Measurements from ENCODE around the gene RAE1. TPM values are rescaled to one million over a fixed set of nuclear protein-coding genes. Genes with fewer than 3 reads are reported as not detected.

RAE1 gene
- total and polyA plus RNA-seq, 2 experiments from 2014 or later, result 35.8 to 43.3 TPM

DNA sequence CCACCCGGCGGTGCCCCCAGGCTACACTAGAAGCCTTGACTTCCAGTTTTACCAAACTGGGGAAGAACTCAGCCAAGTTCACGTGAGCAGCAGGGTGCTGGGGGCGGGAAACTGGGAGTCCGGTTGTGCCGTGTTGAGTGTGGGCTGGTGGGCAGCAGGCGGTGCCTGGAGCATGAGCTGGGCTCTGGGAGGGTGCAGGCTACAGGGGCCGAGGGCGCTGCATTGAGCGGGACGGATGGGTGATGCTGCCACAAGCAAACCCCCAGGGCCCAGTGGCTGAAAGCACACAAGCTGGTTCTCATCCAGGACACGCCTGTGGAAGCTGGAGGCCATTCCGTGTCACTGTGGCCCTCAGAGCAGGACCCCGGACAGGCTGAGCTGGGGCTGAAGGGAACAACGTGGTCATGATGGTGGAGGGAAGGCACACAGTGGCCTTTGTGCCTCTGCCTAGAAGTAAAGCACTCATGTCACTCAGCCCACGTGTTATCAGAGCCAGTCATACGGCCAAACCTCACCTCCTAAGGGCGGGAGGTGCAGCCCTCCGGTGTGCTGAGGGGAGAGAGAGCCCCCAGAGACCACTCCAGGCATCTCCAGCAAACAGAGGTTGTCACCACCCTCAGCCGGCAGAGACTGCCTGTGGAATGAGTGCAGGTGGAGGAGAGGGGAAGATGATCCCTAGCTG, 69.7 kb downstream of the RAE1 start:
- TF ChIP-seq EZH2phosphoT487 (IDR thresholded peaks at IDR 0.05; ENCODE audit: low read depth, severe bottlenecking, unreplicated experiment) (no peak), EZH2 (IDR thresholded peaks at IDR 0.05; ENCODE audit: borderline replicate concordance) (no peak)
- TF ChIP-seq, protein P1, sequence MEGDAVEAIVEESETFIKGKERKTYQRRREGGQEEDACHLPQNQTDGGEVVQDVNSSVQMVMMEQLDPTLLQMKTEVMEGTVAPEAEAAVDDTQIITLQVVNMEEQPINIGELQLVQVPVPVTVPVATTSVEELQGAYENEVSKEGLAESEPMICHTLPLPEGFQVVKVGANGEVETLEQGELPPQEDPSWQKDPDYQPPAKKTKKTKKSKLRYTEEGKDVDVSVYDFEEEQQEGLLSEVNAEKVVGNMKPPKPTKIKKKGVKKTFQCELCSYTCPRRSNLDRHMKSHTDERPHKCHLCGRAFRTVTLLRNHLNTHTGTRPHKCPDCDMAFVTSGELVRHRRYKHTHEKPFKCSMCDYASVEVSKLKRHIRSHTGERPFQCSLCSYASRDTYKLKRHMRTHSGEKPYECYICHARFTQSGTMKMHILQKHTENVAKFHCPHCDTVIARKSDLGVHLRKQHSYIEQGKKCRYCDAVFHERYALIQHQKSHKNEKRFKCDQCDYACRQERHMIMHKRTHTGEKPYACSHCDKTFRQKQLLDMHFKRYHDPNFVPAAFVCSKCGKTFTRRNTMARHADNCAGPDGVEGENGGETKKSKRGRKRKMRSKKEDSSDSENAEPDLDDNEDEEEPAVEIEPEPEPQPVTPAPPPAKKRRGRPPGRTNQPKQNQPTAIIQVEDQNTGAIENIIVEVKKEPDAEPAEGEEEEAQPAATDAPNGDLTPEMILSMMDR (IDR thresholded peaks at IDR 0.05; ENCODE audit: poor library complexity), result no peak
- WGBS (ENCODE audit: low lambda C conversion rate, missing lambda C conversion rate), result 79% methylated on average over 20 of the region's 20 CpGs
- no peak overlapping the region for H2AFZ ChIP-seq

GRCh38 chr20:57421253-57422220, 70.5 kb downstream of the RAE1 start:
- TF ChIP-seq, protein P1 (IDR thresholded peaks at IDR 0.05; ENCODE audit: poor library complexity), result no peak
- no peak for TF ChIP-seq EZH2 (IDR thresholded peaks at IDR 0.05; ENCODE audit: borderline replicate concordance)
- TF ChIP-seq EZH2phosphoT487 (IDR thresholded peaks at IDR 0.05; ENCODE audit: low read depth, severe bottlenecking, unreplicated experiment), result no peak

More for the DNA sequence above, 69.7 kb downstream of the RAE1 start:
- Histone ChIP-seq H3K4me1 (ENCODE audit: insufficient read depth) (no peaks in the 10 kb centered on the region), H4K20me1 (ENCODE audit: insufficient read depth, poor library complexity, severe bottlenecking) (no peaks in the 10 kb centered on the region), H3K36me3 (replicated peaks; ENCODE audit: insufficient read depth, low read depth) (no peaks in the 10 kb centered on the region), H3K4me2 (no peak overlapping the region), H3K9me2 (replicated peaks; ENCODE audit: insufficient read depth) (no peaks in the 10 kb centered on the region), H3K79me2 (no peaks in the 10 kb centered on the region), H3K9me3 (ENCODE audit: low read depth) (no peaks in the 10 kb centered on the region), H3K27me3 (no peaks in the 10 kb centered on the region), H3K27ac (no peak overlapping the region), H3K4me3 (no peak overlapping the region)
- no peak for DNase-seq (ENCODE audit: low spot score)

GRCh38 chr20:57422254-57422653, 71.2 kb downstream of the RAE1 start:
- WGBS (ENCODE audit: low lambda C conversion rate, missing lambda C conversion rate), result 81% methylated on average over 7 of the region's 7 CpGs
- Histone ChIP-seq H3K4me1 (ENCODE audit: insufficient read depth) (no peaks in the 10 kb centered on the region), H3K4me3 (no peak overlapping the region), H3K4me2 (no peak overlapping the region), H4K20me1 (ENCODE audit: insufficient read depth, poor library complexity, severe bottlenecking) (no peaks in the 10 kb centered on the region), H3K27ac (no peak overlapping the region), H3K27me3 (no peaks in the 10 kb centered on the region), H3K9me3 (ENCODE audit: low read depth) (no peaks in the 10 kb centered on the region), H3K36me3 (replicated peaks; ENCODE audit: insufficient read depth, low read depth) (no peaks in the 10 kb centered on the region), H2AFZ (no peak overlapping the region), H3K9me2 (replicated peaks; ENCODE audit: insufficient read depth) (no peaks in the 10 kb centered on the region), H3K79me2 (no peaks in the 10 kb centered on the region)
- TF ChIP-seq, protein P1 (IDR thresholded peaks at IDR 0.05; ENCODE audit: poor library complexity), result no peak
- TF ChIP-seq EZH2phosphoT487 (IDR thresholded peaks at IDR 0.05; ENCODE audit: low read depth, severe bottlenecking, unreplicated experiment), result no peak
- TF ChIP-seq EZH2 (IDR thresholded peaks at IDR 0.05; ENCODE audit: borderline replicate concordance), result no peak
- DNase-seq (ENCODE audit: low spot score), result no peak

More at GRCh38 chr20:57421253-57422220, 70.5 kb downstream of the RAE1 start:
- Histone ChIP-seq H4K20me1 (ENCODE audit: insufficient read depth, poor library complexity, severe bottlenecking) (no peaks in the 10 kb centered on the region), H3K9me2 (replicated peaks; ENCODE audit: insufficient read depth) (no peaks in the 10 kb centered on the region), H2AFZ (no peak overlapping the region), H3K27ac (no peak overlapping the region), H3K27me3 (no peaks in the 10 kb centered on the region), H3K4me1 (ENCODE audit: insufficient read depth) (no peaks in the 10 kb centered on the region), H3K36me3 (replicated peaks; ENCODE audit: insufficient read depth, low read depth) (no peaks in the 10 kb centered on the region), H3K79me2 (no peaks in the 10 kb centered on the region), H3K4me3 (no peak overlapping the region), H3K9me3 (ENCODE audit: low read depth) (no peaks in the 10 kb centered on the region), H3K4me2 (no peak overlapping the region)
- no peak for DNase-seq (ENCODE audit: low spot score)
- 91% methylated on average over 26 of the region's 26 CpGs for WGBS (ENCODE audit: low lambda C conversion rate, missing lambda C conversion rate)
